SU-DHL-6 (cell line): ENCODE measurements around the gene TARS3.
"Not testable (repeated sequence)": the region's sequence is repeated elsewhere in the genome, so short reads cannot be mapped to it uniquely, and the experiment has no call there.

Experiments used
- EZH2phosphoT487 ChIP-seq: fragments of 200-600 bp; sonication (generic), shearing (Covaris generic); conservative IDR thresholded peaks from 2 replicates; pipeline ENCODE4 v1.6.1; 2018; ENCODE audit warnings: mild to moderate bottlenecking, antibody characterized with exemption, low read length, moderate library complexity, mixed read lengths
- TF ChIP-seq, protein P1 (sequence below): fragments of 200-600 bp; sonication (generic); IDR thresholded peaks from one replicate; pipeline ENCODE4 v1.5.1; 2017; ENCODE audit warnings: antibody characterized with exemption, mild to moderate bottlenecking, low read length, moderate library complexity; ENCODE audit not compliant: insufficient read depth, poor library complexity, severe bottlenecking

DNA sequence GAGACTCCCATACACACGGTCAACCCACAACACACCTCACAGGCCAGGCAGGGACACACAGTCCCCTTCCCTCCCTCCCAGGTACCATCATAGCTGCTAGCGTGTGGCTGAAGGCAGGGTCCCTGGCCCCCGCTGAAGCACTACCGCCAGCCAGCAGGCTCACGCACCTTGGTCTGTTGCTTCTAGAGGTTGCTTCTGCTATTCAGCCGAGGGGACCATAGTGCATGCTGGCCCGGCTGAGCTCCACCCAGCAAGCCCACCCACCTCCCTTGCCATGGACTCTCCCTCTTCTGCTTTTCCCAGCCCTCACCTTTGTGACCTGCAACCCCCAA is 41.0 kb upstream of the TARS3 start:
- TF ChIP-seq, protein P1, sequence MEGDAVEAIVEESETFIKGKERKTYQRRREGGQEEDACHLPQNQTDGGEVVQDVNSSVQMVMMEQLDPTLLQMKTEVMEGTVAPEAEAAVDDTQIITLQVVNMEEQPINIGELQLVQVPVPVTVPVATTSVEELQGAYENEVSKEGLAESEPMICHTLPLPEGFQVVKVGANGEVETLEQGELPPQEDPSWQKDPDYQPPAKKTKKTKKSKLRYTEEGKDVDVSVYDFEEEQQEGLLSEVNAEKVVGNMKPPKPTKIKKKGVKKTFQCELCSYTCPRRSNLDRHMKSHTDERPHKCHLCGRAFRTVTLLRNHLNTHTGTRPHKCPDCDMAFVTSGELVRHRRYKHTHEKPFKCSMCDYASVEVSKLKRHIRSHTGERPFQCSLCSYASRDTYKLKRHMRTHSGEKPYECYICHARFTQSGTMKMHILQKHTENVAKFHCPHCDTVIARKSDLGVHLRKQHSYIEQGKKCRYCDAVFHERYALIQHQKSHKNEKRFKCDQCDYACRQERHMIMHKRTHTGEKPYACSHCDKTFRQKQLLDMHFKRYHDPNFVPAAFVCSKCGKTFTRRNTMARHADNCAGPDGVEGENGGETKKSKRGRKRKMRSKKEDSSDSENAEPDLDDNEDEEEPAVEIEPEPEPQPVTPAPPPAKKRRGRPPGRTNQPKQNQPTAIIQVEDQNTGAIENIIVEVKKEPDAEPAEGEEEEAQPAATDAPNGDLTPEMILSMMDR, result not testable (repeated sequence)
- TF ChIP-seq EZH2phosphoT487, result not testable (repeated sequence)
